H9 (cell line): Measurements from ENCODE around the gene ADRA2A. TPM values are rescaled to one million over a fixed set of nuclear protein-coding genes. Genes with fewer than 3 reads are reported as not detected.

Experiments
- DNase-seq: peaks from one replicate; pipeline ENCODE4 v3.0.0-alpha.2; 2017
- H2AFZ ChIP-seq: one replicate; pipeline ENCODE4 v1.6.1; 2013; ENCODE audit warnings: mild to moderate bottlenecking, low read length, control low read depth, moderate library complexity
- H2AK5ac ChIP-seq: 2 replicates; pipeline ENCODE4 v1.6.1; 2013; ENCODE audit warnings: low read length, control low read depth, mixed read lengths; ENCODE audit not compliant: insufficient read length
- H2BK120ac ChIP-seq: one replicate; pipeline ENCODE4 v1.6.1; 2013; ENCODE audit warnings: low read depth, mild to moderate bottlenecking, low read length, control low read depth, inconsistent platforms; ENCODE audit not compliant: poor library complexity, severe bottlenecking
- H2BK12ac ChIP-seq: 2 replicates; pipeline ENCODE4 v1.6.1; 2013; ENCODE audit warnings: low read length, control low read depth, mixed read lengths, low read depth; ENCODE audit not compliant: insufficient read length
- H2BK15ac ChIP-seq: 2 replicates; pipeline ENCODE4 v1.6.1; 2013; ENCODE audit warnings: low read depth, low read length, control low read depth
- H2BK20ac ChIP-seq: one replicate; pipeline ENCODE4 v1.6.1; 2013; ENCODE audit warnings: low read depth, mild to moderate bottlenecking, low read length, control low read depth, inconsistent platforms; ENCODE audit not compliant: poor library complexity, severe bottlenecking
- H2BK5ac ChIP-seq: 2 replicates; pipeline ENCODE4 v1.6.1; 2013; ENCODE audit warnings: low read length, control low read depth, mixed read lengths; ENCODE audit not compliant: insufficient read length
- H3K14ac ChIP-seq: 2 replicates; pipeline ENCODE4 v1.6.1; 2013; ENCODE audit warnings: low read length, control low read depth; ENCODE audit not compliant: insufficient read depth
- H3K18ac ChIP-seq: 2 replicates; pipeline ENCODE4 v1.6.1; 2013; ENCODE audit warnings: low read depth, mild to moderate bottlenecking, mixed read lengths, low read length, control low read depth; ENCODE audit not compliant: insufficient read length
- H3K23ac ChIP-seq: 2 replicates; pipeline ENCODE4 v1.6.1; 2013; ENCODE audit warnings: low read length, control low read depth, mixed read lengths, low read depth; ENCODE audit not compliant: insufficient read length
- H3K23me2 ChIP-seq: 2 replicates; pipeline ENCODE4 v1.6.1; 2013; ENCODE audit warnings: low read depth, mild to moderate bottlenecking, mixed read lengths, low read length, control low read depth; ENCODE audit not compliant: insufficient read length, poor library complexity, severe bottlenecking
- H3K27ac ChIP-seq: 2 replicates; pipeline ENCODE4 v1.5.1; 2013; ENCODE audit warnings: low read length, control low read depth, mixed read lengths, low read depth; ENCODE audit not compliant: insufficient read length
- H3K27me3 ChIP-seq: 2 replicates; pipeline ENCODE4 v1.6.1; 2013; ENCODE audit warnings: low read length, control low read depth, inconsistent platforms; ENCODE audit not compliant: insufficient read depth
- H3K4ac ChIP-seq: 2 replicates; pipeline ENCODE4 v1.6.1; 2013; ENCODE audit warnings: low read depth, mild to moderate bottlenecking, control low read depth, inconsistent platforms, low read length, moderate library complexity
- H3K4me1 ChIP-seq: 2 replicates; pipeline ENCODE4 v1.6.1; 2013; ENCODE audit warnings: low read length, control low read depth, inconsistent platforms; ENCODE audit not compliant: insufficient read depth
- H3K4me2 ChIP-seq: 2 replicates; pipeline ENCODE4 v1.6.1; 2013; ENCODE audit warnings: low read length, control low read depth, mixed read lengths; ENCODE audit not compliant: insufficient read length, insufficient read depth
- H3K56ac ChIP-seq: 2 replicates; pipeline ENCODE4 v1.6.1; 2013; ENCODE audit warnings: low read depth, mild to moderate bottlenecking, mixed read lengths, low read length, control low read depth; ENCODE audit not compliant: insufficient read length
- H3K79me1 ChIP-seq: 2 replicates; pipeline ENCODE4 v1.6.1; 2013; ENCODE audit warnings: low read depth, mild to moderate bottlenecking, moderate library complexity, low read length, control low read depth, inconsistent platforms; ENCODE audit not compliant: insufficient read depth, poor library complexity, severe bottlenecking
- H3K79me2 ChIP-seq: 2 replicates; pipeline ENCODE4 v1.6.1; 2013; ENCODE audit warnings: low read length, control low read depth, inconsistent platforms; ENCODE audit not compliant: insufficient read depth
- H3K9ac ChIP-seq: 2 replicates; pipeline ENCODE4 v1.6.1; 2013; ENCODE audit warnings: low read length, control low read depth, mixed read lengths; ENCODE audit not compliant: insufficient read length; ENCODE audit errors: extremely low read depth
- H3K9me3 ChIP-seq: one replicate; pipeline ENCODE4 v1.6.1; 2013; ENCODE audit warnings: low read depth, low read length, inconsistent platforms; ENCODE audit not compliant: control insufficient read depth
- H3T11ph ChIP-seq: one replicate; pipeline ENCODE4 v1.6.1; 2013; ENCODE audit warnings: mild to moderate bottlenecking, low read length, control low read depth, inconsistent platforms
- H4K20me1 ChIP-seq: one replicate; pipeline ENCODE4 v1.6.1; 2013; ENCODE audit not compliant: control insufficient read depth, insufficient read length, insufficient read depth
- H4K5ac ChIP-seq: 2 replicates; pipeline ENCODE4 v1.6.1; 2013; ENCODE audit warnings: low read depth, mild to moderate bottlenecking, mixed read lengths, low read length, control low read depth; ENCODE audit not compliant: insufficient read length
- H4K8ac ChIP-seq: replicated peaks from 2 replicates; pipeline ENCODE4 v1.6.1; 2013; ENCODE audit warnings: low read length, control low read depth, mixed read lengths, low read depth; ENCODE audit not compliant: insufficient read length
- H4K91ac ChIP-seq: 2 replicates; pipeline ENCODE4 v1.6.1; 2013; ENCODE audit warnings: low read depth, mild to moderate bottlenecking, moderate library complexity, mixed read lengths, low read length, control low read depth; ENCODE audit not compliant: insufficient read length
- H3K27ac Mint-ChIP-seq, 3 experiments: 2 replicates in 2 of 3; 3 replicates in 1 of 3; pipeline ENCODE4 v1.8.0; 2020 to 2021; ENCODE audit warnings: mixed read lengths in 3 of 3, mild to moderate bottlenecking in 1 of 3, moderate library complexity in 1 of 3
- H3K27me3 Mint-ChIP-seq: 2 replicates; pipeline ENCODE4 v1.8.0; 2021; ENCODE audit warnings: low read depth, mild to moderate bottlenecking, moderate library complexity, mixed read lengths
- H3K36me3 Mint-ChIP-seq, 3 experiments: 2 replicates in 2 of 3; 3 replicates in 1 of 3; pipeline ENCODE4 v1.8.0; 2020 to 2021; ENCODE audit warnings: low read depth in 3 of 3, mixed read lengths in 3 of 3; ENCODE audit not compliant: insufficient read depth in 1 of 3
- H3K4me1 Mint-ChIP-seq, 2 experiments: 2 replicates each; pipeline ENCODE4 v1.8.0; 2020; ENCODE audit warnings: mixed read lengths in 2 of 2
- H3K4me3 Mint-ChIP-seq, 2 experiments: 2 replicates in 1 of 2; 3 replicates in 1 of 2; pipeline ENCODE4 v1.8.0; 2020 to 2021; ENCODE audit warnings: mild to moderate bottlenecking in 2 of 2, mixed read lengths in 2 of 2, moderate library complexity in 1 of 2
- H3K9me3 Mint-ChIP-seq, 2 experiments: 2 replicates in 1 of 2; 3 replicates in 1 of 2; pipeline ENCODE4 v1.8.0; 2020; ENCODE audit warnings: mild to moderate bottlenecking in 2 of 2, mixed read lengths in 2 of 2, moderate library complexity in 1 of 2
- CTCF ChIP-seq: fragments of 200-600 bp; sonication (generic); conservative IDR thresholded peaks from 3 replicates; pipeline ENCODE4 v1.8.0; 2021; ENCODE audit warnings: antibody characterized with exemption, mild to moderate bottlenecking
- WGBS: extraction: QIAGEN DNeasy Blood & Tissue Kit; methylation state at CpG from one replicate; pipeline ENCODE4 v1.1.7; 2013; ENCODE audit warnings: missing lambda C conversion rate, low lambda C conversion rate, mixed read lengths; ENCODE audit not compliant: insufficient read length; ENCODE audit errors: extremely low coverage; 5-methylcytosine and 5-hydroxymethylcytosine counted together
- total RNA-seq: library from RNA; stranded (reverse); gene quantifications from 2 replicates; pipeline ENCODE4 v1.2.1, GENCODE V29; 2021

The ADRA2A gene
- total RNA-seq, 1 experiment from 2014 or later = 1.4 TPM

- no peak overlapping the region for H4K5ac ChIP-seq
- H3K4me1 ChIP-seq = no peaks in the 10 kb centered on the region
- H3T11ph ChIP-seq = no peak overlapping the region
- H3K27me3 ChIP-seq = no peaks in the 10 kb centered on the region
- no peaks in the 10 kb centered on the region for H3K23me2 ChIP-seq
- Mint-ChIP-seq H3K27ac (no peak overlapping the region), H3K9me3 (no peaks in the 10 kb centered on the region), H3K4me1 (peaks cover 3 to 5% of the 10 kb centered on the region in 2 experiments; a peak in 1 of 4 replicates), H3K4me3 (no peak overlapping the region), H3K36me3 (no peaks in the 10 kb centered on the region), H3K27me3 (peaks cover 5% of the 10 kb centered on the region)
- no peak overlapping the region for H4K91ac ChIP-seq
- no peak overlapping the region for H3K9ac ChIP-seq
- no peak overlapping the region for H3K14ac ChIP-seq
- H3K27ac ChIP-seq = no peak overlapping the region
- H3K79me2 ChIP-seq = no peaks in the 10 kb centered on the region
- no peaks in the 10 kb centered on the region for H4K20me1 ChIP-seq
- no peaks in the 10 kb centered on the region for H3K9me3 ChIP-seq
- H3K79me1 ChIP-seq = no peaks in the 10 kb centered on the region
- no peak overlapping the region for H2BK12ac ChIP-seq
- no peak overlapping the region for H2BK120ac ChIP-seq
- no peak overlapping the region for H2AK5ac ChIP-seq
- DNase-seq = no peak
- no peak overlapping the region for H3K4ac ChIP-seq
- H2BK5ac ChIP-seq = no peak overlapping the region
- no peak overlapping the region for H2AFZ ChIP-seq
- H3K56ac ChIP-seq = no peak overlapping the region
- H3K23ac ChIP-seq = no peak overlapping the region
- no peak for TF ChIP-seq CTCF
- no CpG with 5 or more reads among the region's 5 CpGs for whole genome bisulfite sequencing
- no peak overlapping the region for H4K8ac ChIP-seq
- no peak overlapping the region for H2BK20ac ChIP-seq
- H3K18ac ChIP-seq = no peak overlapping the region
- no peak overlapping the region for H2BK15ac ChIP-seq
- H3K4me2 ChIP-seq = no peak overlapping the region
These were observed 23.4 kb downstream of the ADRA2A start for GRCh38 chr10:111100198-111100597.
